ENCODE results near the gene SKP2.
"Not testable (repeated sequence)": the region's sequence is repeated elsewhere in the genome, so short reads cannot be mapped to it uniquely, and the experiment has no call there.

Gene SKP2

DNA sequence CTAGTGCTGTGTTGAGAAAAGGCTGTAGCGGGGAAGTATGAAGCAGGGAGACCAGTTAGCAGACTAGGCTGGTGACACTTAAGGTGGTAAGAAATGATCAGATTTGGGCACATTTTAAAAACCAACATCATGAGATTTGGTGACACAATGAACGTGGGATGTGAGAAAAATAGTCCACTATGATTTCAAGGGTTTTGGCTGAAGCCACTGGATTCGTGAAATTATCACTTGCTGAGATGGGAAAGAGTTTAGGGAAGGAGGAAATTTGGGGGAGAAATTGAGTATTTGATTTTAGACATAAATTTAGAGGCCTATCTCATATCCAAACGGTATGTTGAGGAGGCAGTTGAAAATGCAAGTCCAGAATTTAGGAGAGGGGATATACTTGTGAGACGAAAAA is 23.1 kb downstream of the SKP2 start:
- Histone ChIP-seq H3K27me3 (ENCODE audit: control insufficient read depth, insufficient read depth, low read length) (no peaks in the 10 kb centered on the region), H3K9me3 (ENCODE audit: control insufficient read depth, insufficient read depth, low read depth, low read length) (no peaks in the 10 kb centered on the region), H3K4me3 (ENCODE audit: low read depth, low read length) (no peak overlapping the region), H3K9ac (ENCODE audit: low read length) (no peak overlapping the region), H3K27ac (ENCODE audit: low read depth, low read length) (no peak overlapping the region), H3K4me1 (ENCODE audit: control insufficient read depth, insufficient read depth, low read length) (no peaks in the 10 kb centered on the region), H3K36me3 (ENCODE audit: control insufficient read depth, insufficient read depth, low read length) (peaks cover 88% of the 10 kb centered on the region)

DNA sequence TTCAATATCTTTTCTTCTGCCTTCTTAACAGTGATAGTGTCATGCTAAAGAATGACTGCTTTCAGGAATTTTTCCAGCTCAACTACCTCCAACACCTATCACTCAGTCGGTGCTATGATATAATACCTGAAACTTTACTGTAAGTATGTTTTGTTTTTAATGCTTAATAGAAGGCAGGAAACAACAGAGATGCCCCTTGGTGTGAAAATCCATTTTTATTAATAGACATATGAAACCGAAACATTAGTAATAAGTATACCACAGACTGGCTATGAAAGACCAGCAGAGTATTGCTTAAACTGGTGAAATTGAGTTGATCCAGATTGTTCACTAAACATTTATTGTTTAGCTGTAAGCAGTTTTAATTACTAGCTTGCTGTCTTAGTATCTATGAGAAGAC is 25.2 kb downstream of the SKP2 start:
- Histone ChIP-seq H3K27ac (ENCODE audit: low read depth, low read length) (no peak overlapping the region), H3K36me3 (ENCODE audit: control insufficient read depth, insufficient read depth, low read length) (peaks cover 88% of the 10 kb centered on the region), H3K9ac (ENCODE audit: low read length) (no peak overlapping the region), H3K9me3 (ENCODE audit: control insufficient read depth, insufficient read depth, low read depth, low read length) (no peaks in the 10 kb centered on the region), H3K4me3 (ENCODE audit: low read depth, low read length) (no peak overlapping the region), H3K27me3 (ENCODE audit: control insufficient read depth, insufficient read depth, low read length) (no peaks in the 10 kb centered on the region), H3K4me1 (ENCODE audit: control insufficient read depth, insufficient read depth, low read length) (no peaks in the 10 kb centered on the region)

DNA sequence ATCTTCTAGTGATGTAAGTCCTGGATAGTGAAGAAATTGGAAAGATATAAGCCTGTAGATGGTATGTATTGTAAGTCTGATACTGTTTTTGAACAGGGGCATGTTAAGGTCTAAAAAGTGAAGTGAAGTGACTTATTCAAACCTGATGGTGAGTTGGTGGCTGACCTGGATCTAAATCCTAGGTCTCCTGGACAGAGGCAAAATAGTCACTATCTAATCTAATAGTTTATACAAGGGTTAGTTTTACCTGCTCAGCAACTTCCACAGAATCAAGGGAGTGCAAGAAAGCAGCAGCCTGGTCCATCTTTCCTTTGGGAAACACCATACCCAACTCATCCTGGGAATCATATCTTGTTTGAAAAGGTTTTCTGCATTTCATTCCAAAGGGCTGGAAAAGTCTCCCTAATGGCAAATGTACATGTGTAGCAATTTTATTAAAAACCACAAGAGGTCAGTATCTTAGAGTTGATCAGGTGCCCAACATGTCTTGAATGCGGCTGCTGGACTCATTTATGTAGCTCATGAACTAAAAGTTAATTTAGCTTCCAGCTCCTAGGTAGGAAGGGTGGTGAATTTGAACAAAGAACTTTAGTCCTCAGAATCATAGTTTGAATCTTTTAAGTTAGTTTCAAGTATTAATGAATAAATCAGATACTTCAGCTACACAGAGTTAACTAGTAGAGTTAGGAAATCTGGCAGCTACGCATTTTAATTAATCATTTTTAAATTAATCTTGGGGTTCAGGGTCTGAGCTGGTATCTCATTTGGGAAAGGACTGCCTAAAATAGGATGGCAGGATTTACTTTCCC is 26.0 kb downstream of the SKP2 start:
- Histone ChIP-seq H3K9ac (ENCODE audit: low read length) (no peak overlapping the region), H3K27me3 (ENCODE audit: control insufficient read depth, insufficient read depth, low read length) (no peaks in the 10 kb centered on the region), H3K27ac (ENCODE audit: low read depth, low read length) (no peak overlapping the region), H3K4me1 (ENCODE audit: control insufficient read depth, insufficient read depth, low read length) (no peaks in the 10 kb centered on the region), H3K36me3 (ENCODE audit: control insufficient read depth, insufficient read depth, low read length) (peaks cover 88% of the 10 kb centered on the region), H3K4me3 (ENCODE audit: low read depth, low read length) (no peak overlapping the region), H3K9me3 (ENCODE audit: control insufficient read depth, insufficient read depth, low read depth, low read length) (no peaks in the 10 kb centered on the region)

DNA sequence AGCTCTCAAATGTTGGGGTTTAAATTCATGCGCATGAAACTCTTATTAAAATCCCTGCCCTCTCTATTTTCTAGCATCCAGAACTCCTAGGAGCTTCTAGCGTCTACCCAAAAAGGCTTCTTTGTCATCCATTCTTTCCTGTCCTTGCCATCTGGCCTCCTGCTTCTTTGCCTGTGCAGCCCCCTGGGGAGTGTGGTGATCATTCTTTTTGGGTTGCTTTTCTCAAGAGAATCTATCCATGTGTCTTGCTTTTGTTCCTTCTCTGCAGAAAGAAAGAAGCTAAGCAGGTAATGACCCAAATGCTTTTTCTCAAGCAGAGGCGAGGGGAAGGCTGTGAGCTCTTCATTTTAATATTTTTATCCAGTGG is 26.6 kb downstream of the SKP2 start:
- Histone ChIP-seq H3K27ac (ENCODE audit: low read depth, low read length) (no peak overlapping the region), H3K4me1 (ENCODE audit: control insufficient read depth, insufficient read depth, low read length) (no peaks in the 10 kb centered on the region), H3K9me3 (ENCODE audit: control insufficient read depth, insufficient read depth, low read depth, low read length) (no peaks in the 10 kb centered on the region), H3K9ac (ENCODE audit: low read length) (no peak overlapping the region), H3K36me3 (ENCODE audit: control insufficient read depth, insufficient read depth, low read length) (peaks cover 83% of the 10 kb centered on the region), H3K4me3 (ENCODE audit: low read depth, low read length) (no peak overlapping the region), H3K27me3 (ENCODE audit: control insufficient read depth, insufficient read depth, low read length) (no peaks in the 10 kb centered on the region)

DNA sequence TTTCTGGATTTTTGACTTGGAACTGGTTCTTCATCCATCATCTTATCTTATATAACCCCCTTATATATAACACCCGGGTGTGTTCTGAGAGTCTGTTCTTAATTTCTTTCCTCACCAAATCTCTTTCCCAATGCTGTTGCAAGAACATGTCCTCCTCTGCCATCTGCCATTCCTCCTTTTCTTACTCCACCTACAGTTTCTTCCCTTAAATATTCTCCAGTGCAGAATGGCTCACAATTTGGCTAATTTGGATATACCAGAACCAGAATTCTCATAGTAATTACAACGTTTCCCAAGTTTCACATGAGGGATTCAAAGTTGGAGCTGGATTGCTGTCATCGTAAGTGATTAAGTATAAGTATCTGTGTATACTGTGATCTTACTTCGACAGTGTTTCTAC is 28.0 kb downstream of the SKP2 start:
- H3K36me3 ChIP-seq (ENCODE audit: control insufficient read depth, insufficient read depth, low read length): peaks cover 76% of the 10 kb centered on the region

DNA sequence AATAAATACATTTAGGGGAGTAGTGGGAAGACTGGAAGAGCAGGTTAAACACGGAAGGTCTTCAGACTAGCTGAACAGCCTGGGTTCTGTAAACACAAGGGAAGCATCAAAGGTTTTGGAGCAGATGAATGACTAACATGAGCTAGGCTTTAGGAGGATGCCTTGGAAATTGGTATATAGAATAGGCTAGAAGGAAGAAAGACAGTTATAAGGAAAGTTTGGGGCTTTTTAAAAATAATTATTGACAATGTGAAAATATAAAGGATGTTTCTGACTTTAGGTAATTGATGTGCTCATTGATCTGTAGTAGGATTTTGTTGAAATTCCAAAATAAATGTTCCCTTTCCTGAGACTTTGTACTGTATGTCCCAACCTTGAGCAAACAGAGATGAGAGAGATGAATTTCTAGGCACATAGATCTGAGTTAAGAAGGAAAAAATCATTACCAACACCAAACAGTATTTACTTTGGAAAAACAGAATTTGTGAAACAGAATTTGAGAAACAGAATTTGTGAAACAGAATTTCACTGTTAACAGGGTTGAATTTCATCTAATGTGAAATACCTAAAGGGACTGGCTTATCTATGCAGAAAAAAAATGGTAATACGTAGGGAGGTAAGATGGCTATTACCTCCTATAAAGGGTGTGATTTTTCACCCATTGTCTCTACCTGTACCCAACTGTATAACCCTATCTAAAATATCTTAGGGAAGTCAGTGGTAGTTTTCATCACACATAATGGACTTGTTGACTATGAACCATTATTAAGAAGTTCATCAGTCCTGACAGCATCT is 28.8 kb downstream of the SKP2 start:
- no peaks in the 10 kb centered on the region for H3K4me1 ChIP-seq (ENCODE audit: control insufficient read depth, insufficient read depth, low read length)
- peaks cover 69% of the 10 kb centered on the region for H3K36me3 ChIP-seq (ENCODE audit: control insufficient read depth, insufficient read depth, low read length)
- no peaks in the 10 kb centered on the region for H3K9me3 ChIP-seq (ENCODE audit: control insufficient read depth, insufficient read depth, low read depth, low read length)
- no peak overlapping the region for H3K4me3 ChIP-seq (ENCODE audit: low read depth, low read length)
- no peak overlapping the region for H3K27ac ChIP-seq (ENCODE audit: low read depth, low read length)
- H3K27me3 ChIP-seq (ENCODE audit: control insufficient read depth, insufficient read depth, low read length): no peaks in the 10 kb centered on the region
- no peak overlapping the region for H3K9ac ChIP-seq (ENCODE audit: low read length)

More for the DNA sequence above, 28.0 kb downstream of the SKP2 start:
- Histone ChIP-seq H3K4me3 (ENCODE audit: low read depth, low read length) (no peak overlapping the region), H3K9me3 (ENCODE audit: control insufficient read depth, insufficient read depth, low read depth, low read length) (no peaks in the 10 kb centered on the region), H3K4me1 (ENCODE audit: control insufficient read depth, insufficient read depth, low read length) (no peaks in the 10 kb centered on the region), H3K27ac (ENCODE audit: low read depth, low read length) (no peak overlapping the region), H3K9ac (ENCODE audit: low read length) (no peak overlapping the region), H3K27me3 (ENCODE audit: control insufficient read depth, insufficient read depth, low read length) (no peaks in the 10 kb centered on the region)

DNA sequence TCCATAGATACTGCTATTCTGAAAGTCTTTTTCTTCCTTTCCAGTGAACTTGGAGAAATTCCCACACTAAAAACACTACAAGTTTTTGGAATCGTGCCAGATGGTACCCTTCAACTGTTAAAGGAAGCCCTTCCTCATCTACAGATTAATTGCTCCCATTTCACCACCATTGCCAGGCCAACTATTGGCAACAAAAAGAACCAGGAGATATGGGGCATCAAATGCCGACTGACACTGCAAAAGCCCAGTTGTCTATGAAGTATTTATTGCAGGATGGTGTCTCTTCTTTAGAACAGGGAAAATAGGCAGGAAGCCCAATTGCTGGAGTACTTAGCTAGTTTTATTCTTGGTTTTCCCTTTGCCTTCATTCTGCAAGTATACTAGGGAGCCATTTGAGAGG is 29.9 kb downstream of the SKP2 start:
- Histone ChIP-seq H3K9me3 (ENCODE audit: control insufficient read depth, insufficient read depth, low read depth, low read length) (no peaks in the 10 kb centered on the region), H3K27me3 (ENCODE audit: control insufficient read depth, insufficient read depth, low read length) (no peaks in the 10 kb centered on the region), H3K4me3 (ENCODE audit: low read depth, low read length) (no peak overlapping the region), H3K27ac (ENCODE audit: low read depth, low read length) (no peak overlapping the region), H3K36me3 (ENCODE audit: control insufficient read depth, insufficient read depth, low read length) (peaks cover 67% of the 10 kb centered on the region), H3K9ac (ENCODE audit: low read length) (no peak overlapping the region), H3K4me1 (ENCODE audit: control insufficient read depth, insufficient read depth, low read length) (no peaks in the 10 kb centered on the region)

DNA sequence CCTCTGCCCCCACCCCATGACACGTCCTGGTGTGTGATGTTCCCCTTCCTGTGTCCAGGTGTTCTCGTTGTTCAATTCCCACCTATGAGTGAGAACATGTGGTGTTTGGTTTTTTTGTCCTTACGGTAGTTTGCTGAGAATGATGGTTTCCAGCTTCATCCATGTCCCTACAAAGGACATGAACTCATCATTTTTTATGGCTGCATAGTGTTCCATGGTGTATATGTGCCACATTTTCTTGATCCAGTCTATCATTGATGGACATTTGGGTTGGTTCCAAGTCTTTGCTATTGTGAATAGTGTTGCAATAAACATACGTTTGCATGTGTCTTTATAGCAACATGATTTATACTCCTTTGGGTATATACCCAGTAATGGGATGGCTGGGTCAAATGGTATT is 32.5 kb downstream of the SKP2 start:
- not testable (repeated sequence) for H3K9me3 ChIP-seq (ENCODE audit: control insufficient read depth, insufficient read depth, low read depth, low read length); H3K27me3 ChIP-seq (ENCODE audit: control insufficient read depth, insufficient read depth, low read length); H3K4me1 ChIP-seq (ENCODE audit: control insufficient read depth, insufficient read depth, low read length); H3K9ac ChIP-seq (ENCODE audit: low read length); H3K27ac ChIP-seq (ENCODE audit: low read depth, low read length); H3K4me3 ChIP-seq (ENCODE audit: low read depth, low read length)
- H3K36me3 ChIP-seq (ENCODE audit: control insufficient read depth, insufficient read depth, low read length): peaks cover 41% of the 10 kb centered on the region

DNA sequence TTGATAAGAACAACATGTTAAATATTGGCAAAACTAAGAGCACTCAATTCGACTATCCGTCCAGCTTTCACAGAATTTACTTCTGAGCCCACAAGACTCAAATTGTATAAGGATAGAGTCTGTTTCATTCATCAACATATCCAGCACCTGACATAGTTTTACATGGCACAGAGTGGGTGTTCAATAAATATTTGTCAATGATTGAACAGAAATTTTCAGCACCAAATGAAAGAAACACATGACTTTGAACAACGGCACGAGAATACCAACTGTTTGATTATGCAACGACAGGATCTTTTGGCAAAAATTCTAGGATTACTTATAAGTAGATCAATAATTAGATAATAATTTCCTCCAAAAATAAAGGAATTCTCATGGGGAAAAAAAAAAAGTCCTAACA is 41.8 kb downstream of the SKP2 start:
- Histone ChIP-seq H3K27me3 (ENCODE audit: control insufficient read depth, insufficient read depth, low read length) (no peaks in the 10 kb centered on the region), H3K36me3 (ENCODE audit: control insufficient read depth, insufficient read depth, low read length) (peaks cover 21% of the 10 kb centered on the region), H3K27ac (ENCODE audit: low read depth, low read length) (no peak overlapping the region)

DNA sequence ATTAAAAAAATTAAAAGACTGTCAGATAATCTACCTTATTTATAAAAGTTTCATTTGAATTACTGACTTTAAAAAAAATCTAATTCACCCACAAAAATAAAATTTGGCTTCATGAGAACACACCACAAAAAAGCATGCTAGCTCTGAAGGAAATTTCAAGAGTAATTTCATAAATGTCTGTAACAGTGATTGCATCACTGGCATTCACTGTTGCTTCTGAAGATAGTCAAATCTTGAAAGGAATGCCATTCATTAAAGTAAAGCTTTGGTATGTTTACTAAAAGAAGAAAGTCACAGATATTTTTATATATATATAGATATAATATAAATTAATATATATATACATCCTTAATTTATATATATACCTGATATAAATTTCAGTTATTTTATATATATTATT is 46.4 kb downstream of the SKP2 start:
- no peaks in the 10 kb centered on the region for H3K9me3 ChIP-seq (ENCODE audit: control insufficient read depth, insufficient read depth, low read depth, low read length)
- no peak overlapping the region for H3K27ac ChIP-seq (ENCODE audit: low read depth, low read length)
- H3K27me3 ChIP-seq (ENCODE audit: control insufficient read depth, insufficient read depth, low read length): no peaks in the 10 kb centered on the region
- no peaks in the 10 kb centered on the region for H3K4me1 ChIP-seq (ENCODE audit: control insufficient read depth, insufficient read depth, low read length)
- H3K36me3 ChIP-seq (ENCODE audit: control insufficient read depth, insufficient read depth, low read length): peaks cover 9% of the 10 kb centered on the region; the same call in 1 of the 2 replicates
- no peak overlapping the region for H3K4me3 ChIP-seq (ENCODE audit: low read depth, low read length)
- H3K9ac ChIP-seq (ENCODE audit: low read length): no peak overlapping the region

More for the DNA sequence above, 41.8 kb downstream of the SKP2 start:
- H3K9ac ChIP-seq (ENCODE audit: low read length): no peak overlapping the region
- peaks cover 11% of the 10 kb centered on the region for H3K9me3 ChIP-seq (ENCODE audit: control insufficient read depth, insufficient read depth, low read depth, low read length)
- no peaks in the 10 kb centered on the region for H3K4me1 ChIP-seq (ENCODE audit: control insufficient read depth, insufficient read depth, low read length)
- H3K4me3 ChIP-seq (ENCODE audit: low read depth, low read length): no peak overlapping the region

DNA sequence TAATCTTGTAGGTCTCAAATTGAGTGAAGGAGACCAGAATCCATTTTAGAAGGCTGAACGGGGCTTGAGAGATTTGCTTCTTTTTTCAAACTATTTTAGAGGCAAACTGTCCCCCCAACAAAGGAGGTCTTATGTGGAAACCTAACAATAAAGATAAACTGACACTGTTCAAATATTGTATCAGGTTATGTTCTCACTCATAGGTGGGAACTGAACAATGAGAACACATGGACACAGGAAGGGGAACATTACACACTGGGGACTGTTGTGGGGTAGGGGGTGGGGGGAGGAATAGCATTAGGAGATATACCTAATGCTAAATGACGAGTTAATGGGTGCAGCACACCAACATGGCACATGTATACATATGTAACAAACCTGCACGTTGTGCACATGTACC is 46.9 kb downstream of the SKP2 start:
- H3K4me1 ChIP-seq (ENCODE audit: control insufficient read depth, insufficient read depth, low read length); H3K4me3 ChIP-seq (ENCODE audit: low read depth, low read length); H3K9me3 ChIP-seq (ENCODE audit: control insufficient read depth, insufficient read depth, low read depth, low read length); H3K9ac ChIP-seq (ENCODE audit: low read length); H3K27ac ChIP-seq (ENCODE audit: low read depth, low read length); H3K27me3 ChIP-seq (ENCODE audit: control insufficient read depth, insufficient read depth, low read length); H3K36me3 ChIP-seq (ENCODE audit: control insufficient read depth, insufficient read depth, low read length): not testable (repeated sequence)
